GM12878 (cell line): Measurements from ENCODE around the gene GNAO1. TPM values are rescaled to one million over a fixed set of nuclear protein-coding genes. Genes with fewer than 3 reads are reported as not detected.

Experiments used
- ATAC-seq: fragments of 200-7000 bp; cut with Tn5 transposase; 3 replicates; pipeline ENCODE4 v1.9.1; 2020; ENCODE audit warnings: mild to moderate bottlenecking, moderate library complexity
- BruUV-seq: library from RNA; stranded (reverse); fragments of 400-500 nt; replicated peaks from 2 replicates; lab custom pipeline; 2021; lab: Mats Ljungman, UMichigan
- CTCF ChIA-PET: fragments of 300-600 bp; sonication (Branson Sonifier 250); formaldehyde crosslinking; extraction: SDS; loops from one replicate; lab custom pipeline; 2021; ENCODE audit warnings: inconsistent platforms; lab: Yijun Ruan, JAX
- POLR2A ChIA-PET: fragments of 350-600 bp; formaldehyde crosslinking; extraction: SDS; loops from one replicate; lab custom pipeline; 2021; ENCODE audit warnings: inconsistent platforms; lab: Charles Lee
- RAD21 ChIA-PET: fragments of 300-600 bp; sonication (Branson Sonifier 250); formaldehyde crosslinking; loops from one replicate; lab custom pipeline; 2023; ENCODE audit warnings: antibody characterized with exemption; ENCODE audit not compliant: unreplicated experiment; lab: Charles Lee
- SMC1A ChIA-PET: fragments of 300-600 bp; sonication (Branson Sonifier 250); formaldehyde crosslinking; loops from one replicate; lab custom pipeline; 2023; ENCODE audit not compliant: unreplicated experiment, uncharacterized antibody; lab: Charles Lee
- DNase-seq: peaks from one replicate; pipeline ENCODE4 v3.0.0-alpha.2; 2011; ENCODE audit warnings: low read depth, low spot score
- FAIRE-seq: peaks from 3 replicates; lab custom pipeline; 2011; peaks lifted over from hg19 to GRCh38; lab: Jason Lieb, UNC
- H2AFZ ChIP-seq: 2 replicates; pipeline ENCODE4 v1.6.0; 2011; ENCODE audit warnings: low read depth, low read length, control low read depth; ENCODE audit not compliant: control insufficient read depth
- H3K27ac ChIP-seq: 2 replicates; pipeline ENCODE4 v1.5.1; 2011; ENCODE audit warnings: control low read depth; ENCODE audit not compliant: control insufficient read depth, insufficient read depth
- H3K27me3 ChIP-seq, 2 experiments: replicated peaks in 1 of 2; 2 replicates each; pipeline versions ENCODE4 v1.6.0 to v1.6.1; 2011; ENCODE audit warnings: low read length in 1 of 2; ENCODE audit not compliant: control insufficient read depth in 2 of 2, insufficient read depth in 2 of 2
- H3K36me3 ChIP-seq, 2 experiments: 2 replicates each; pipeline ENCODE4 v1.5.1; 2011; ENCODE audit warnings: low read length in 1 of 2; ENCODE audit not compliant: control insufficient read depth in 2 of 2, insufficient read depth in 2 of 2
- H3K4me1 ChIP-seq: 2 replicates; pipeline ENCODE4 v1.6.1; 2011; ENCODE audit warnings: mild to moderate bottlenecking, low read length, moderate library complexity, mixed read lengths; ENCODE audit not compliant: control insufficient read depth, insufficient read depth
- H3K4me2 ChIP-seq: 2 replicates; pipeline ENCODE4 v1.6.0; 2011; ENCODE audit warnings: control low read depth; ENCODE audit not compliant: control insufficient read depth, insufficient read depth
- H3K4me3 ChIP-seq: fragments of 200-600 bp; sonication (generic); 2 replicates; pipeline ENCODE4 v1.5.1; 2016
- H3K79me2 ChIP-seq: 2 replicates; pipeline ENCODE4 v1.6.0; 2011; ENCODE audit warnings: low read length; ENCODE audit not compliant: control insufficient read depth, insufficient read depth
- H3K9ac ChIP-seq: 2 replicates; pipeline ENCODE4 v1.8.0; 2011; ENCODE audit warnings: low read length, control low read depth, mixed read lengths; ENCODE audit not compliant: control insufficient read depth, insufficient read depth
- H3K9me3 ChIP-seq: replicated peaks from 3 replicates; pipeline ENCODE4 v1.5.1; 2011; ENCODE audit warnings: mild to moderate bottlenecking, low read length; ENCODE audit not compliant: control insufficient read depth, insufficient read depth
- H4K20me1 ChIP-seq: 2 replicates; pipeline ENCODE4 v1.6.0; 2011; ENCODE audit not compliant: control insufficient read depth, insufficient read depth
- CREB1 ChIP-seq: IDR thresholded peaks from 2 replicates; pipeline ENCODE4 v1.6.1; 2012; ENCODE audit warnings: low read depth, mild to moderate bottlenecking, inconsistent platforms
- EZH2 ChIP-seq: IDR thresholded peaks from 2 replicates; pipeline ENCODE4 v1.6.1; 2012; ENCODE audit warnings: low read depth, mild to moderate bottlenecking, control low read depth, inconsistent platforms, low read length, borderline replicate concordance; ENCODE audit not compliant: control insufficient read depth
- KAT2A ChIP-seq: conservative IDR thresholded peaks from 2 replicates; pipeline ENCODE4 v1.6.1; 2011; ENCODE audit warnings: low read depth, low read length; ENCODE audit not compliant: control insufficient read depth
- NRF1 ChIP-seq: conservative IDR thresholded peaks from 2 replicates; pipeline ENCODE4 v1.6.1; 2011; ENCODE audit warnings: mild to moderate bottlenecking, low read depth, low read length, improper control_type of control experiment
- PAX8 ChIP-seq: fragments of 450-650 bp; IDR thresholded peaks from 2 replicates; pipeline ENCODE4 v1.6.1; 2017; ENCODE audit warnings: mild to moderate bottlenecking, moderate library complexity
- PML ChIP-seq: IDR thresholded peaks from 2 replicates; pipeline ENCODE4 v1.6.1; 2012; ENCODE audit warnings: low read length, inconsistent platforms
- SREBF2 ChIP-seq: IDR thresholded peaks from 2 replicates; pipeline ENCODE4 v1.6.1; 2012; ENCODE audit warnings: mild to moderate bottlenecking, low read length
- ZZZ3 ChIP-seq: IDR thresholded peaks from 2 replicates; pipeline ENCODE4 v1.6.1; 2011; ENCODE audit warnings: low read depth; ENCODE audit not compliant: control insufficient read depth, insufficient read length
- WGBS: methylation state at CpG from one replicate; pipeline ENCODE4 v1.1.6; 2016; ENCODE audit warnings: low lambda C conversion rate; ENCODE audit not compliant: insufficient replicate concordance, insufficient coverage; ENCODE audit errors: missing lambda C conversion rate; 5-methylcytosine and 5-hydroxymethylcytosine counted together
- in situ Hi-C: fragments of 300-500 bp; cut with MboI; formaldehyde crosslinking; loops from 9 replicates; pipeline ENCODE4 v1.14.3; 2018; ENCODE audit warnings: mixed read lengths
- intact Hi-C: fragments of 100-400 bp; cut with micrococcal nuclease; formaldehyde crosslinking; loops from one replicate; pipeline ENCODE4 v1.14.2; 2022; ENCODE audit not compliant: unreplicated experiment
- polyA plus RNA-seq, 11 experiments: library from polyadenylated mRNA; depleted of rRNA in 4 of 11; unstranded in 6 of 11; stranded (reverse) in 5 of 11; fragments of >200 nt; fragmentation: Nextera tagmentation in 4 of 11; fragmentation: Illumina TruSeq in 1 of 11; extraction: Ambion mirVana in 4 of 11; extraction: Trizol in 1 of 11; gene quantifications; 1 replicate in 1 of 11; 2 replicates in 10 of 11; pipeline versions ENCODE4 v1.2.1 to v1.2.3, GENCODE V29; 2011 to 2016; ENCODE audit warnings: inconsistent platforms in 2 of 11, missing spikeins in 2 of 11, low read depth in 1 of 11
- total RNA-seq, 4 experiments: library from RNA; depleted of rRNA in 3 of 4; stranded (reverse); fragments of >200 nt in 3 of 4; fragmentation: Illumina TruSeq in 1 of 4; extraction: Trizol in 1 of 4; gene quantifications; 2 replicates each; pipeline versions ENCODE4 v1.2.1 to v1.2.3, GENCODE V29; 2013 to 2021
- TF ChIP-seq, protein P1 (sequence below): fragments of 450-650 bp; IDR thresholded peaks from 2 replicates; pipeline ENCODE4 v1.6.1; 2017; ENCODE audit warnings: mild to moderate bottlenecking, moderate library complexity
- TF ChIP-seq, protein P2 (sequence below): fragments of 150-350 bp; IDR thresholded peaks from 2 replicates; pipeline ENCODE4 v1.6.1; 2014; ENCODE audit warnings: mild to moderate bottlenecking, low read depth, low read length
- TF ChIP-seq, protein P3 (sequence below): fragments of 450-650 bp; conservative IDR thresholded peaks from 2 replicates; pipeline ENCODE4 v1.6.1; 2017; ENCODE audit warnings: mild to moderate bottlenecking, moderate library complexity
- TF ChIP-seq, protein P4 (sequence below): IDR thresholded peaks from 2 replicates; pipeline ENCODE4 v1.6.1; 2012; ENCODE audit warnings: low read length, inconsistent platforms

The GNAO1 gene
- total and polyA plus RNA-seq, 10 of the 15 experiments (the other 5 are each of a cell fraction or from before 2014, with no cell fraction given) = 0.05 to 0.28 (median 0.14) TPM; not detected in 6

DNA sequence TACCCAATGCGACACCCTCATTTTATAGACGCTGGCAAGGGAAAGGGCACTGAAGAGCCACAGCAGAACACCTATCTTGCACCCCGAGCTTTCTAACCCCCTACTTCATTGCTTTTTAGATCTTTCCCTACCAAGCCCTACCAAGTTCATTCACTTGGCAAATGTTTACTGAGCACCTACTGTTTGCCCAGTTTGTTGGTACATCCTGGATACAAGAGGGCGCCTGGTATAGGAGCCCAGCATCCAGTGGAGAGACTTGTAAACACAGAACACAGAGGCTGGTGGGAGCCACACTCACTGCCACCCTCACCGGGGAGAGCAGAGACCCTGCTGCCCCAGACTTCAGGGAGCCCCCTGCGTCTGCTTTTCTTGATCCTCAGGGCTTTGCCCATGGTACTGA, 112.6 kb downstream of the GNAO1 start:
- RAD21 ChIA-PET = no interaction called here
- Histone ChIP-seq H3K27me3 (peaks cover 0 to 3% of the 10 kb centered on the region in 2 experiments; a peak in 2 of 4 replicates), H3K4me2 (no peak overlapping the region), H2AFZ (no peak overlapping the region), H3K79me2 (no peaks in the 10 kb centered on the region), H3K4me1 (no peaks in the 10 kb centered on the region), H3K4me3 (no peak overlapping the region), H3K9me3 (no peaks in the 10 kb centered on the region), H4K20me1 (no peaks in the 10 kb centered on the region), H3K27ac (no peak overlapping the region), H3K36me3 (no peaks in the 10 kb centered on the region), H3K9ac (no peak overlapping the region)
- FAIRE-seq (no peak), DNase-seq (no peak), ATAC-seq (no peak)
- BruUV-seq = no TSS peak
- CTCF ChIA-PET = no interaction called here
- TF ChIP-seq, protein P1, sequence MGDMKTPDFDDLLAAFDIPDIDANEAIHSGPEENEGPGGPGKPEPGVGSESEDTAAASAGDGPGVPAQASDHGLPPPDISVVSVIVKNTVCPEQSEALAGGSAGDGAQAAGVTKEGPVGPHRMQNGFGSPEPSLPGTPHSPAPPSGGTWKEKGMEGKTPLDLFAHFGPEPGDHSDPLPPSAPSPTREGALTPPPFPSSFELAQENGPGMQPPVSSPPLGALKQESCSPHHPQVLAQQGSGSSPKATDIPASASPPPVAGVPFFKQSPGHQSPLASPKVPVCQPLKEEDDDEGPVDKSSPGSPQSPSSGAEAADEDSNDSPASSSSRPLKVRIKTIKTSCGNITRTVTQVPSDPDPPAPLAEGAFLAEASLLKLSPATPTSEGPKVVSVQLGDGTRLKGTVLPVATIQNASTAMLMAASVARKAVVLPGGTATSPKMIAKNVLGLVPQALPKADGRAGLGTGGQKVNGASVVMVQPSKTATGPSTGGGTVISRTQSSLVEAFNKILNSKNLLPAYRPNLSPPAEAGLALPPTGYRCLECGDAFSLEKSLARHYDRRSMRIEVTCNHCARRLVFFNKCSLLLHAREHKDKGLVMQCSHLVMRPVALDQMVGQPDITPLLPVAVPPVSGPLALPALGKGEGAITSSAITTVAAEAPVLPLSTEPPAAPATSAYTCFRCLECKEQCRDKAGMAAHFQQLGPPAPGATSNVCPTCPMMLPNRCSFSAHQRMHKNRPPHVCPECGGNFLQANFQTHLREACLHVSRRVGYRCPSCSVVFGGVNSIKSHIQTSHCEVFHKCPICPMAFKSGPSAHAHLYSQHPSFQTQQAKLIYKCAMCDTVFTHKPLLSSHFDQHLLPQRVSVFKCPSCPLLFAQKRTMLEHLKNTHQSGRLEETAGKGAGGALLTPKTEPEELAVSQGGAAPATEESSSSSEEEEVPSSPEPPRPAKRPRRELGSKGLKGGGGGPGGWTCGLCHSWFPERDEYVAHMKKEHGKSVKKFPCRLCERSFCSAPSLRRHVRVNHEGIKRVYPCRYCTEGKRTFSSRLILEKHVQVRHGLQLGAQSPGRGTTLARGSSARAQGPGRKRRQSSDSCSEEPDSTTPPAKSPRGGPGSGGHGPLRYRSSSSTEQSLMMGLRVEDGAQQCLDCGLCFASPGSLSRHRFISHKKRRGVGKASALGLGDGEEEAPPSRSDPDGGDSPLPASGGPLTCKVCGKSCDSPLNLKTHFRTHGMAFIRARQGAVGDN = no peak
- TF ChIP-seq EZH2 = no peak
- TF ChIP-seq, protein P2, sequence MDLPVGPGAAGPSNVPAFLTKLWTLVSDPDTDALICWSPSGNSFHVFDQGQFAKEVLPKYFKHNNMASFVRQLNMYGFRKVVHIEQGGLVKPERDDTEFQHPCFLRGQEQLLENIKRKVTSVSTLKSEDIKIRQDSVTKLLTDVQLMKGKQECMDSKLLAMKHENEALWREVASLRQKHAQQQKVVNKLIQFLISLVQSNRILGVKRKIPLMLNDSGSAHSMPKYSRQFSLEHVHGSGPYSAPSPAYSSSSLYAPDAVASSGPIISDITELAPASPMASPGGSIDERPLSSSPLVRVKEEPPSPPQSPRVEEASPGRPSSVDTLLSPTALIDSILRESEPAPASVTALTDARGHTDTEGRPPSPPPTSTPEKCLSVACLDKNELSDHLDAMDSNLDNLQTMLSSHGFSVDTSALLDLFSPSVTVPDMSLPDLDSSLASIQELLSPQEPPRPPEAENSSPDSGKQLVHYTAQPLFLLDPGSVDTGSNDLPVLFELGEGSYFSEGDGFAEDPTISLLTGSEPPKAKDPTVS = no peak
- TF ChIP-seq SREBF2 = no peak
- no peak for TF ChIP-seq KAT2A
- TF ChIP-seq ZZZ3 = no peak
- no peak for TF ChIP-seq CREB1
- no peak for TF ChIP-seq PAX8
- TF ChIP-seq NRF1 = no peak
- TF ChIP-seq, protein P3, sequence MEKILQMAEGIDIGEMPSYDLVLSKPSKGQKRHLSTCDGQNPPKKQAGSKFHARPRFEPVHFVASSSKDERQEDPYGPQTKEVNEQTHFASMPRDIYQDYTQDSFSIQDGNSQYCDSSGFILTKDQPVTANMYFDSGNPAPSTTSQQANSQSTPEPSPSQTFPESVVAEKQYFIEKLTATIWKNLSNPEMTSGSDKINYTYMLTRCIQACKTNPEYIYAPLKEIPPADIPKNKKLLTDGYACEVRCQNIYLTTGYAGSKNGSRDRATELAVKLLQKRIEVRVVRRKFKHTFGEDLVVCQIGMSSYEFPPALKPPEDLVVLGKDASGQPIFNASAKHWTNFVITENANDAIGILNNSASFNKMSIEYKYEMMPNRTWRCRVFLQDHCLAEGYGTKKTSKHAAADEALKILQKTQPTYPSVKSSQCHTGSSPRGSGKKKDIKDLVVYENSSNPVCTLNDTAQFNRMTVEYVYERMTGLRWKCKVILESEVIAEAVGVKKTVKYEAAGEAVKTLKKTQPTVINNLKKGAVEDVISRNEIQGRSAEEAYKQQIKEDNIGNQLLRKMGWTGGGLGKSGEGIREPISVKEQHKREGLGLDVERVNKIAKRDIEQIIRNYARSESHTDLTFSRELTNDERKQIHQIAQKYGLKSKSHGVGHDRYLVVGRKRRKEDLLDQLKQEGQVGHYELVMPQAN = no peak
- TF ChIP-seq, protein P4, sequence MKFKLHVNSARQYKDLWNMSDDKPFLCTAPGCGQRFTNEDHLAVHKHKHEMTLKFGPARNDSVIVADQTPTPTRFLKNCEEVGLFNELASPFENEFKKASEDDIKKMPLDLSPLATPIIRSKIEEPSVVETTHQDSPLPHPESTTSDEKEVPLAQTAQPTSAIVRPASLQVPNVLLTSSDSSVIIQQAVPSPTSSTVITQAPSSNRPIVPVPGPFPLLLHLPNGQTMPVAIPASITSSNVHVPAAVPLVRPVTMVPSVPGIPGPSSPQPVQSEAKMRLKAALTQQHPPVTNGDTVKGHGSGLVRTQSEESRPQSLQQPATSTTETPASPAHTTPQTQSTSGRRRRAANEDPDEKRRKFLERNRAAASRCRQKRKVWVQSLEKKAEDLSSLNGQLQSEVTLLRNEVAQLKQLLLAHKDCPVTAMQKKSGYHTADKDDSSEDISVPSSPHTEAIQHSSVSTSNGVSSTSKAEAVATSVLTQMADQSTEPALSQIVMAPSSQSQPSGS = no peak
- TF ChIP-seq PML = no peak
- in situ Hi-C loops (no loop called here), intact Hi-C loops (no loop called here)
- SMC1A ChIA-PET = interaction anchor here (1.0 kb wide), 1 partner anchor 360 kb away, joined by 3 read pairs; no protein-coding TSS in a partner anchor
- 37% methylated on average over 6 of the region's 6 CpGs for WGBS
- POLR2A ChIA-PET = no interaction called here
